H1 (cell line): ENCODE results near the gene EIPR1. TPM values are rescaled to one million over a fixed set of nuclear protein-coding genes. Genes with fewer than 3 reads are reported as not detected.

Source experiments
- CTCF ChIA-PET: fragments of 300-600 bp; sonication (Branson Sonifier 250); formaldehyde crosslinking; loops from one replicate; lab custom pipeline; 2021; ENCODE audit not compliant: partially characterized antibody; lab: Charles Lee
- POLR2A ChIA-PET: fragments of 300-600 bp; sonication (Branson Sonifier 250); formaldehyde crosslinking; loops from one replicate; lab custom pipeline; 2021; ENCODE audit warnings: inconsistent platforms; ENCODE audit not compliant: partially characterized antibody; lab: Charles Lee
- DNase-seq, 2 experiments: peaks; one replicate each; pipeline versions ENCODE4 v3.0.0 to v3.0.0-alpha.2; 2010 to 2022; ENCODE audit warnings: low spot score in 2 of 2, low read depth in 1 of 2, mixed read lengths in 1 of 2
- FAIRE-seq: peaks from 2 replicates; lab custom pipeline; 2011; peaks lifted over from hg19 to GRCh38; lab: Jason Lieb, UNC
- H2AFZ ChIP-seq: 2 replicates; pipeline ENCODE4 v1.8.1; 2012; ENCODE audit warnings: low read length, inconsistent platforms
- H2AK5ac ChIP-seq: 2 replicates; pipeline ENCODE4 v1.6.1; 2013; ENCODE audit warnings: low read depth, low read length
- H2BK120ac ChIP-seq: replicated peaks from 2 replicates; pipeline ENCODE3; 2013; ENCODE audit warnings: low read depth, low read length, inconsistent platforms
- H2BK12ac ChIP-seq: 2 replicates; pipeline ENCODE4 v1.6.1; 2013; ENCODE audit warnings: low read depth, low read length
- H2BK15ac ChIP-seq: 2 replicates; pipeline ENCODE4 v1.6.1; 2013; ENCODE audit warnings: low read length
- H2BK20ac ChIP-seq: 2 replicates; pipeline ENCODE4 v1.6.1; 2013; ENCODE audit warnings: low read length
- H2BK5ac ChIP-seq: 2 replicates; pipeline ENCODE4 v1.6.1; 2013; ENCODE audit warnings: low read depth, low read length
- H3K14ac ChIP-seq: 2 replicates; pipeline ENCODE4 v1.6.1; 2013; ENCODE audit warnings: inconsistent platforms; ENCODE audit not compliant: insufficient read length
- H3K18ac ChIP-seq: 2 replicates; pipeline ENCODE4 v1.6.1; 2013; ENCODE audit warnings: low read length; ENCODE audit errors: extremely low read depth
- H3K23ac ChIP-seq: 2 replicates; pipeline ENCODE4 v1.6.1; 2013; ENCODE audit warnings: inconsistent platforms; ENCODE audit not compliant: insufficient read length
- H3K23me2 ChIP-seq: 2 replicates; pipeline ENCODE4 v1.6.1; 2013; ENCODE audit warnings: low read depth, low read length
- H3K27ac ChIP-seq: 2 replicates; pipeline ENCODE4 v1.6.1; 2011; ENCODE audit warnings: low read depth, low read length, inconsistent platforms
- H3K27me3 ChIP-seq, 4 experiments: replicated peaks in 1 of 4; 1 replicate in 1 of 4; 2 replicates in 3 of 4; pipeline versions ENCODE4 v1.6.1 to v1.8.1; 2011 to 2013; ENCODE audit warnings: low read length in 3 of 4, mild to moderate bottlenecking in 3 of 4, inconsistent platforms in 2 of 4, mixed read lengths in 2 of 4, moderate library complexity in 1 of 4; ENCODE audit not compliant: control insufficient read depth in 3 of 4, insufficient read depth in 3 of 4; ENCODE audit errors: extremely low read depth in 1 of 4
- H3K36me3 ChIP-seq, 4 experiments: 2 replicates each; pipeline versions ENCODE4 v1.6.1 to v1.8.1; 2011 to 2013; ENCODE audit warnings: mild to moderate bottlenecking in 4 of 4, low read length in 3 of 4, moderate library complexity in 2 of 4, control low read depth in 1 of 4, inconsistent platforms in 1 of 4; ENCODE audit not compliant: insufficient read depth in 4 of 4, control insufficient read depth in 2 of 4
- H3K4ac ChIP-seq: replicated peaks from 2 replicates; pipeline ENCODE3; 2013; ENCODE audit warnings: low read length, low read depth, mixed read lengths, inconsistent platforms; ENCODE audit not compliant: insufficient read length
- H3K4me1 ChIP-seq, 4 experiments: replicated peaks in 1 of 4; 1 replicate in 1 of 4; 2 replicates in 3 of 4; pipeline versions ENCODE4 v1.6.1 to v1.8.1; 2011 to 2013; ENCODE audit warnings: low read length in 3 of 4, inconsistent platforms in 2 of 4, mixed read lengths in 1 of 4; ENCODE audit not compliant: insufficient read depth in 4 of 4, control insufficient read depth in 3 of 4
- H3K4me2 ChIP-seq, 2 experiments: 2 replicates each; pipeline versions ENCODE4 v1.6.1 to v1.8.1; 2011 to 2013; ENCODE audit warnings: low read depth in 2 of 2, low read length in 2 of 2, control low read depth in 1 of 2, inconsistent platforms in 1 of 2, mild to moderate bottlenecking in 1 of 2; ENCODE audit not compliant: insufficient read depth in 1 of 2
- H3K4me3 ChIP-seq, 4 experiments: fragments of 200-600, 300-600 bp in 1 of 4; sonication (generic), shearing (Covaris generic), sonication (Bioruptor Twin) in 1 of 4; 2 replicates each; pipeline versions ENCODE4 v1.5.1 to v1.8.1; 2011 to 2016; ENCODE audit warnings: low read length in 4 of 4, low read depth in 3 of 4, control low read depth in 2 of 4, inconsistent platforms in 2 of 4, mild to moderate bottlenecking in 2 of 4, mixed read lengths in 1 of 4, moderate library complexity in 1 of 4; ENCODE audit not compliant: insufficient read depth in 2 of 4; ENCODE audit errors: extremely low read depth in 1 of 4
- H3K56ac ChIP-seq: replicated peaks from 2 replicates; pipeline ENCODE3; 2013; ENCODE audit warnings: low read depth, mild to moderate bottlenecking, mixed read lengths, low read length, inconsistent platforms; ENCODE audit not compliant: insufficient read length
- H3K79me1 ChIP-seq: 2 replicates; pipeline ENCODE4 v1.6.1; 2013; ENCODE audit warnings: low read depth, low read length, control low read depth
- H3K79me2 ChIP-seq, 2 experiments: 2 replicates each; pipeline versions ENCODE4 v1.6.1 to v1.8.1; 2012 to 2013; ENCODE audit warnings: low read length in 2 of 2, mild to moderate bottlenecking in 2 of 2, inconsistent platforms in 1 of 2; ENCODE audit not compliant: insufficient read depth in 2 of 2, control insufficient read depth in 1 of 2
- H3K9ac ChIP-seq, 4 experiments: replicated peaks in 1 of 4; 1 replicate in 1 of 4; 2 replicates in 3 of 4; pipeline versions ENCODE4 v1.6.1 to v1.8.1; 2011 to 2013; ENCODE audit warnings: low read depth in 3 of 4, low read length in 3 of 4, control low read depth in 2 of 4, mild to moderate bottlenecking in 2 of 4, moderate library complexity in 2 of 4, inconsistent platforms in 1 of 4; ENCODE audit errors: extremely low read depth in 1 of 4
- H3K9me3 ChIP-seq, 2 experiments: 2 replicates each; pipeline versions ENCODE4 v1.6.1 to v1.8.1; 2012 to 2013; ENCODE audit warnings: mild to moderate bottlenecking in 2 of 2, moderate library complexity in 2 of 2, control low read depth in 1 of 2, inconsistent platforms in 1 of 2, low read depth in 1 of 2, low read length in 1 of 2, mixed read lengths in 1 of 2; ENCODE audit not compliant: insufficient read depth in 2 of 2
- H4K20me1 ChIP-seq, 2 experiments: replicated peaks in 1 of 2; 2 replicates each; pipeline versions ENCODE3 to v1.8.1; 2011 to 2013; ENCODE audit warnings: inconsistent platforms in 2 of 2, low read length in 2 of 2, mild to moderate bottlenecking in 1 of 2; ENCODE audit not compliant: insufficient read depth in 2 of 2, control insufficient read depth in 1 of 2
- H4K5ac ChIP-seq: 2 replicates; pipeline ENCODE4 v1.6.1; 2013; ENCODE audit warnings: low read length, low read depth, mixed read lengths, inconsistent platforms; ENCODE audit not compliant: insufficient read length
- H4K8ac ChIP-seq: 2 replicates; pipeline ENCODE4 v1.8.0; 2013; ENCODE audit warnings: mild to moderate bottlenecking, moderate library complexity, low read length, inconsistent platforms; ENCODE audit not compliant: insufficient read depth; ENCODE audit errors: extremely low read depth
- H4K91ac ChIP-seq: replicated peaks from 2 replicates; pipeline ENCODE3; 2013; ENCODE audit warnings: low read length, mixed read lengths, inconsistent platforms; ENCODE audit not compliant: insufficient read length
- ASH2L ChIP-seq: fragments of 200-600, 300-600 bp; sonication (generic); IDR thresholded peaks from one replicate; pipeline ENCODE4 v1.7.1; 2017; ENCODE audit warnings: low read length
- ATF2 ChIP-seq: IDR thresholded peaks from 2 replicates; pipeline ENCODE4 v1.6.1; 2012; ENCODE audit warnings: low read length, inconsistent platforms
- ATF3 ChIP-seq: IDR thresholded peaks from 2 replicates; pipeline ENCODE4 v1.6.1; 2011; ENCODE audit warnings: low read depth, mild to moderate bottlenecking, low read length; ENCODE audit not compliant: insufficient read depth
- EZH2 ChIP-seq: fragments of 200-600 bp; sonication (generic); IDR thresholded peaks from 2 replicates; pipeline ENCODE4 v1.7.1; 2012; ENCODE audit warnings: low read depth, mild to moderate bottlenecking, moderate library complexity, low read length, inconsistent platforms; ENCODE audit not compliant: severe bottlenecking
- HDAC6 ChIP-seq: IDR thresholded peaks from one replicate; pipeline ENCODE4 v1.7.1; 2012; ENCODE audit warnings: low read depth, mild to moderate bottlenecking, inconsistent platforms, low read length, moderate library complexity
- JUN ChIP-seq: IDR thresholded peaks from 2 replicates; pipeline ENCODE4 v1.6.1; 2011; ENCODE audit warnings: low read depth, mild to moderate bottlenecking, improper control_type of control experiment, low read length
- PHF8 ChIP-seq: fragments of 200-600 bp; sonication (generic); conservative IDR thresholded peaks from 2 replicates; pipeline ENCODE4 v1.7.1; 2012; ENCODE audit warnings: low read depth, mild to moderate bottlenecking, inconsistent platforms, low read length, moderate library complexity
- SAP30 ChIP-seq: fragments of 300-600 bp; sonication (generic); IDR thresholded peaks from 2 replicates; pipeline ENCODE4 v1.7.1; 2012; ENCODE audit warnings: low read length, moderate library complexity, mild to moderate bottlenecking, inconsistent platforms; ENCODE audit not compliant: insufficient read depth, insufficient replicate concordance
- SIN3A ChIP-seq, 2 experiments: IDR thresholded peaks in 1 of 2; conservative IDR thresholded peaks in 1 of 2; 2 replicates each; pipeline ENCODE4 v1.6.1; 2011 to 2012; ENCODE audit warnings: low read length in 2 of 2, improper control_type of control experiment in 1 of 2, low read depth in 1 of 2, mild to moderate bottlenecking in 1 of 2
- SP4 ChIP-seq: IDR thresholded peaks from 2 replicates; pipeline ENCODE4 v1.6.1; 2012; ENCODE audit warnings: low read length, inconsistent platforms
- WGBS, 2 experiments: shearing (Covaris generic) in 1 of 2; methylation state at CpG; one replicate each; pipeline versions ENCODE4 v1.1.6 to v1.1.7; 2013 to 2015; ENCODE audit warnings: low lambda C conversion rate in 2 of 2, mixed read lengths in 2 of 2, inconsistent platforms in 1 of 2, low coverage in 1 of 2, missing lambda C conversion rate in 1 of 2; ENCODE audit not compliant: insufficient replicate concordance in 2 of 2, insufficient coverage in 1 of 2, insufficient read length in 1 of 2; ENCODE audit errors: extremely low coverage in 1 of 2, missing lambda C conversion rate in 1 of 2; 5-methylcytosine and 5-hydroxymethylcytosine counted together
- polyA plus RNA-seq, 7 experiments: library from polyadenylated mRNA; depleted of rRNA in 3 of 7; stranded (reverse) in 5 of 7; unstranded in 2 of 7; fragments of >200 nt in 5 of 7; fragments of 200-250 nt in 2 of 7; gene quantifications; 1 replicate in 5 of 7; 2 replicates in 1 of 7; 4 replicates in 1 of 7; pipeline versions ENCODE4 v1.2.1 to v1.2.3, GENCODE V29; 2011 to 2013; ENCODE audit warnings: missing spikeins in 2 of 7, mixed read lengths in 2 of 7
- total RNA-seq: library from RNA; stranded (reverse); fragmentation: NEBNext Ultra II Directional; extraction: Animal tissue kit (Norgen Biotek cat#: 25700); gene quantifications from 2 replicates; pipeline ENCODE4 v1.2.1, GENCODE V29; 2021

Gene EIPR1
- total and polyA plus RNA-seq, 2 of the 8 experiments (the other 6 are each of a cell fraction or from before 2014, with no cell fraction given): 26.3 to 56.4 TPM

DNA sequence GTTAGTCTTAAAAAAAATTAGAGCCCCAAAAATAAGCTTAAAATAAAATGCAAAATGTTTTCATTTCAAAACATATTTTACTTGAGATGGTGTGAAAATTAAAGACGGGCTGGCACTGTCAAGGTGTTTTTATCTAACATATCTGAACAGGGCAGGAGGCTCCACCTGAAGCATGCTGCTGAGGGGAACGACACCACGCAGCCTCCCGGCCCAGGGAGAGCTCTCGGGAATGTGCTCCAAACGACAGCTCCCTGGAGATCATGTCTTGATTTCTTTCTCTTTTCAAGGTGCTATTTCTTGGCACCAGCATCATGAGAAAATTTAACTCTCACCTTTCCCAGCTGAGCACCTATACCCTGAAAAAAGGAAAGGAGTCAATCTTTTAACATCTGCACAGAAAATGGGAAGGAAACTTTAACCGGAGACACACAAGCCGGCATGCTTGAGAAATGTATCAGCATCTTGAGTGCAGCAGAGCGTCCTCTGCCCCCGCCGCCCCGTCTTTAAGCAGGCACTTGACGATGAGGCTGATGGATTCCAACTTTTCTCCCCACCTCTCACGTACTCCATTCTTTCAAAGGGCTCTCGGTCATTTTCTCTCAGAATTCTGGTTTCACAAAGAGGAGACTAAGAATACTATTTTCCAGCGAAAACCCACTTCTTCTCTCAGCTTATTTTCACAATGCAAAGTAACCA, 56.6 kb downstream of the EIPR1 start:
- no peak overlapping the region for H3K14ac ChIP-seq
- no peak overlapping the region for H3K23ac ChIP-seq
- no peak overlapping the region for H2BK15ac ChIP-seq
- H2BK12ac ChIP-seq: no peak overlapping the region
- H2BK20ac ChIP-seq: no peak overlapping the region
- peaks cover 0 to 9% of the 10 kb centered on the region in 2 experiments; a peak in 3 of 4 replicates for H3K79me2 ChIP-seq
- H3K27ac ChIP-seq: no peak overlapping the region
- H3K4ac ChIP-seq: no peak overlapping the region
- H2BK120ac ChIP-seq: no peak overlapping the region
- H4K5ac ChIP-seq: no peak overlapping the region
- WGBS, 2 experiments: 73% methylated on average over 16 of the region's 16 CpGs; no CpG with 5 or more reads in 1 of the 2 experiments
- H4K20me1 ChIP-seq: peaks cover 3 to 9% of the 10 kb centered on the region in 2 experiments
- no peak overlapping the region for H3K56ac ChIP-seq
- CTCF ChIA-PET: interaction anchor here (1.2 kb wide), 1 partner anchor 33 kb away, joined by 3 read pairs; no protein-coding TSS in a partner anchor
- H2BK5ac ChIP-seq: no peak overlapping the region
- H3K18ac ChIP-seq: no peak overlapping the region
- H3K9me3 ChIP-seq: no peaks in the 10 kb centered on the region; a peak in 1 of 4 replicates
- H3K36me3 ChIP-seq: no peaks in the 10 kb centered on the region
- no peak overlapping the region for H2AK5ac ChIP-seq
- H3K79me1 ChIP-seq: peaks cover 14% of the 10 kb centered on the region; the same call in 1 of the 2 replicates
- no peak overlapping the region for H3K9ac ChIP-seq
- H3K4me2 ChIP-seq: no peak overlapping the region
- H3K4me1 ChIP-seq: peaks cover 0 to 12% (median 4%) of the 10 kb centered on the region in 4 experiments; a peak in 5 of 7 replicates
- no peak overlapping the region for H4K91ac ChIP-seq
- no peaks in the 10 kb centered on the region for H3K23me2 ChIP-seq
- no peak overlapping the region for H4K8ac ChIP-seq
- POLR2A ChIA-PET: no interaction called here
- H3K4me3 ChIP-seq: no peak overlapping the region
- FAIRE-seq (no peak), DNase-seq (no peak)
- no peaks in the 10 kb centered on the region for H3K27me3 ChIP-seq
- H2AFZ ChIP-seq: no peak overlapping the region
- TF ChIP-seq JUN (no peak), SIN3A (conservative IDR thresholded peaks at IDR 0.05 in 1 of 2, IDR thresholded peaks at IDR 0.05 in 1 of 2; ENCODE audit: low read depth in 1 of 2, low read length in 2 of 2) (no peak), EZH2 (no peak), SP4 (no peak), HDAC6 (no peak), ATF3 (no peak), ATF2 (no peak), ASH2L (no peak), SAP30 (no peak), PHF8 (no peak)
